ENCODE data around the gene CNOT3. TPM values are rescaled to one million over a fixed set of nuclear protein-coding genes. Genes with fewer than 3 reads are reported as not detected.
"Not testable (repeated sequence)": the region's sequence is repeated elsewhere in the genome, so short reads cannot be mapped to it uniquely, and the experiment has no call there.

CNOT3 gene
- total RNA-seq, 2 donors from 2014 or later = 22.8 to 54.4 TPM

DNA sequence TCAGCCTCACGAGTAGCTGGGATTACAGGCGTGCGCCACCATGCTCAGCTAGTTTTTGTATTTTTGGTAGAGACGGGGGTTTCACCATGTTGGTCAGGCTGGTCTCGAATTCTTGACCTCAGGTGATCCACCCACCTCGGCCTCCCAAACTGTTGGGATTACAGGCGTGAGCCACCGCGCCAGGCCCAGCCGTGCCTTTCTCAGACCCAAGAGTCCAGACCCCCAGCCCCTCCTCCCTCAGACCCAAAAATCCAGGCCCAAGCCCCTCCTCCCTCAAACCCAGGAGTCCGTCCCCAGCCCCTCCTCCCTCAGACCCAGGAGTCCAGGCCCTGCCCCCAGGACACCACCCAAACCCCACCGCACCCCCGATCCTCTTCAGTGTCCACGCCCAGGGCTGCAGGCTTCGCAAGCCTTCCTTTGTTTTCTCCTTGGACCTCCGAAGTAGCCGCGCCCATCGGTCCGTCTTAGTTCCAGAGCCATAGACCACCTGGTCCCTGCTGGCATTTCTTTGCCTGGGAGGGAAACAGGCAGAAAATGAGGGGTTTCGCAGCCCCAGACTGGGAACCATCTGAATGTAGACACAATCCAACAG, 31.7 kb downstream of the CNOT3 start:
- intact Hi-C loops (cut with DNase I) = loop anchor here (5.0 kb wide), 1 partner anchor 63 kb away; no protein-coding TSS in a partner anchor
- H3K27ac ChIP-seq = no peak overlapping the region
- H3K9me3 ChIP-seq = no peaks in the 10 kb centered on the region
- no peak for DNase-seq (ENCODE audit: low spot score)
- no peak for TF ChIP-seq POLR2AphosphoS5 (IDR thresholded peaks at IDR 0.05)
- no peak for TF ChIP-seq POLR2A (IDR thresholded peaks at IDR 0.05)
- TF ChIP-seq CTCF (IDR thresholded peaks at IDR 0.05) = no peak
- no peak overlapping the region for H3K4me3 ChIP-seq
- H3K36me3 ChIP-seq = no peaks in the 10 kb centered on the region
- no peaks in the 10 kb centered on the region for H3K4me1 ChIP-seq (replicated peaks)
- H3K27me3 ChIP-seq (replicated peaks; ENCODE audit: insufficient read depth) = no peaks in the 10 kb centered on the region
- 90% methylated on average over 21 of the region's 21 CpGs for WGBS

- H3K4me1 ChIP-seq (replicated peaks); intact Hi-C loops (cut with DNase I); DNase-seq (ENCODE audit: low spot score); H3K36me3 ChIP-seq; H3K9me3 ChIP-seq; H3K27me3 ChIP-seq (replicated peaks; ENCODE audit: insufficient read depth): not testable (repeated sequence)
- H3K4me3 ChIP-seq = peak overlapping the region; percentile 36 to 42
- 56% methylated on average over 15 of the region's 23 CpGs for WGBS
- peak overlapping the region; percentile 86 to 89 for H3K27ac ChIP-seq
Observed at GRCh38 chr19:54171736-54172431, 34.3 kb downstream of the CNOT3 start.

DNA sequence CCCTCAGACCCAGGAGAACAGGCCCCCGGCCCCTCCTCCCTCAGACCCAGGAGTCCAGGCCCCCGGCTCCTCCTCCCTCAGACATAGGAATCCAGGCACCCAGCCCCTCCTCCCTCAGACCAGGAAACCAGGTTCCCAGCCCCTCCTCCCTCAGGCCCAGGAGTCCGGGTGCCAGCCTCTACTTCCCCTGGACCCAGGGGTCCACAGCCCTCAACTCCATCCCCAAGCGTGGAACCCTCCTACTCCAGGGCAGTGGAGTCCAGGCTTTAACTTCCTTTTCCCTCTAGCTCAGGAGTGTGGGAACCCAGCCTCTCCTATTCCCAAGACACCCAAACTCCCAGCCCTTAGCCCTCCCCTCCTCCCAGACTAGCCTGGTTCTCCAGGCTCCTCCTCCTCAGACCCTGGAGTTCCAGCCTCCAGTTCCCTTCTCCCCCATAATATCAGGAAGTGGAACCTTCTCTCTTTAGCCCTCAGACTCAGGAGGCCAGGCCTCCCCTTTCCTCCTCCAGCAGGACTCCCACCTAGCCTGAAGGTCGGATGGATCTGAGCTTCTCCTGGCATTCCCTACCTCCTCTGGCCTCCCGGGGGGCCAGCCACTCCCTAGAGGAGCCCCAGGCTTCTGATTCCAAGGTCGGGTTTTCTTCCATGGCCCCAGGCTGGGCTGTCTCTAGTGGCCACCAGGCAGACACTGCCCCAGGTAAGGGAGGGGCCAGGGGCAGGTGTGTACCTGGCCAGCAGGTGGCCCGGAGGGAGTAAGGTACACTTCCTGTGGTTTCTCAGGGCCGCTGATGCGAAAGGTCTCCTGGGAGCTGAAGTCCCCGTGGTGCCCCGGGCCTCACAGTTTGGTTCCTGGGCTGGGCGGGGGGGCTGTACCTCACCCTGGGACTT, 35.2 kb downstream of the CNOT3 start, which contains the start of gene TMC4:
Gene TMC4 (minus strand): TSS at position 690 of the 888 bp plus-strand sequence. CDS start 43 bp downstream, at position 647.
- TF ChIP-seq POLR2AphosphoS5 (IDR thresholded peaks at IDR 0.05) (peak; percentile 62), CTCF (IDR thresholded peaks at IDR 0.05) (peak in 3 of 4 experiments; percentile 15 to 86 (median 70)), POLR2A (IDR thresholded peaks at IDR 0.05) (peak; percentile 51)
- 17% methylated on average over 11 of the region's 13 CpGs for WGBS
- Histone ChIP-seq H3K27ac (peak within 1 kb of the TSS; percentile 86 to 89), H3K36me3 (no peaks in the 10 kb centered on the region), H3K27me3 (replicated peaks; ENCODE audit: insufficient read depth) (no peaks in the 10 kb centered on the region), H3K4me3 (peak within 1 kb of the TSS; percentile 36 to 42), H3K4me1 (replicated peaks) (no peaks in the 10 kb centered on the region), H3K9me3 (no peaks in the 10 kb centered on the region)
- peak; percentile 74 for DNase-seq (ENCODE audit: low spot score)
- intact Hi-C loops (cut with DNase I) = no loop called here

- H3K4me1 ChIP-seq (replicated peaks) = no peaks in the 10 kb centered on the region
- no peak for TF ChIP-seq CTCF (IDR thresholded peaks at IDR 0.05)
- no peak for TF ChIP-seq POLR2A (IDR thresholded peaks at IDR 0.05)
- no peak for TF ChIP-seq POLR2AphosphoS5 (IDR thresholded peaks at IDR 0.05)
- no peaks in the 10 kb centered on the region for H3K27me3 ChIP-seq (replicated peaks; ENCODE audit: insufficient read depth)
- H3K36me3 ChIP-seq = no peaks in the 10 kb centered on the region
- 49% methylated on average over 15 of the region's 15 CpGs for WGBS
- no peak for DNase-seq (ENCODE audit: low spot score)
- H3K9me3 ChIP-seq = no peaks in the 10 kb centered on the region
- peak overlapping the region in 1 of 2 donors; percentile 42 for H3K4me3 ChIP-seq
- peak overlapping the region; percentile 86 to 89 for H3K27ac ChIP-seq
- intact Hi-C loops (cut with DNase I) = no loop called here
Observed at GRCh38 chr19:54173359-54173699, 35.8 kb downstream of the CNOT3 start.

Measured in prostate gland (tissue), 2 donors.